Measurements from ENCODE around the gene CCDC124.
"Not testable (repeated sequence)": the region's sequence is repeated elsewhere in the genome, so short reads cannot be mapped to it uniquely, and the experiment has no call there.

Gene CCDC124, protein sequence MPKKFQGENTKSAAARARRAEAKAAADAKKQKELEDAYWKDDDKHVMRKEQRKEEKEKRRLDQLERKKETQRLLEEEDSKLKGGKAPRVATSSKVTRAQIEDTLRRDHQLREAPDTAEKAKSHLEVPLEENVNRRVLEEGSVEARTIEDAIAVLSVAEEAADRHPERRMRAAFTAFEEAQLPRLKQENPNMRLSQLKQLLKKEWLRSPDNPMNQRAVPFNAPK

DNA sequence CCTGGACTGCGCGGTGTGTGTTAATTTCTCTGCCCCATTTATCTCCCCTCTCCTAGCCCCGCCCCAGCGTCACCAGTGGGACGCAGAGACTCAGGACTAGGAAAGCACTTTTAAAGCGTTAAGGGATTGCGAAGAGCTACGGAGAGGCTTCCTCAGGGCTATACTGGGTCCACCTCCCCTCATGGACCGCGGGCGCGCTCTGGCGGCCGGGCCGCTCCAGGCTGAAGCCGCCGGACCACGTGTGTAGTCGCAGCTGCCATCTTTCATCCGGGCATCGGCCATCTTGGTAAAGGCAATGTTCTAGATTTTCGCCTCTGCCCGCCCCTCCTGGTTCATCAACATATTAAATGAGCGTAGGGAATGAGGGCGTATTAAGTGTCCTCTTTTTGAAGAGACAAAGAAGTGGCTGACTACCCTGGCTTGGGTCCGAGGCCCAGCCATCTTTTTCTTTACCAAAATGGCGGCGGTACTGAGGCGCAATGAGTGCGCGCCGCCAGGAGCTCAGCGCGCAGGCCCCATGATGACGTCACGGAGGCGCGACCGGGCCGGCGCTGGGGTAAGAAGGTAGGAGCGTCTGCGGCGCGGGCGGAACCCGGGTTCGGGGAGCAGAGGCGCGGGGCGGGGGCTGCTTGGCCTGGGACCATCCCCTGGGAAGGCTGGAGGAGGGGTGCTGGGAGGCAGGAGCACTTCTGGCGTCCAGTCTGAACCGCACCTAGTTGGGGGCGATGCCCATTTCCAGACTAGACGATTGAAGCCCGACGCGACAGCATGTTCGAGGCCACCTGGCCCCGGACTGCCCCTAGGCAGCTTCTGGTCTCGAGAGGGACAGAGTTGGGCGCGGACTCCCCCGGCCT lies at the start of gene CCDC124:
Gene CCDC124, plus strand, starts transcription at position 531 of the 854 bp plus-strand sequence. CDS start 3,406 bp downstream, outside the sequence.
- DNase-seq = peak; percentile 80 to 84

DNA sequence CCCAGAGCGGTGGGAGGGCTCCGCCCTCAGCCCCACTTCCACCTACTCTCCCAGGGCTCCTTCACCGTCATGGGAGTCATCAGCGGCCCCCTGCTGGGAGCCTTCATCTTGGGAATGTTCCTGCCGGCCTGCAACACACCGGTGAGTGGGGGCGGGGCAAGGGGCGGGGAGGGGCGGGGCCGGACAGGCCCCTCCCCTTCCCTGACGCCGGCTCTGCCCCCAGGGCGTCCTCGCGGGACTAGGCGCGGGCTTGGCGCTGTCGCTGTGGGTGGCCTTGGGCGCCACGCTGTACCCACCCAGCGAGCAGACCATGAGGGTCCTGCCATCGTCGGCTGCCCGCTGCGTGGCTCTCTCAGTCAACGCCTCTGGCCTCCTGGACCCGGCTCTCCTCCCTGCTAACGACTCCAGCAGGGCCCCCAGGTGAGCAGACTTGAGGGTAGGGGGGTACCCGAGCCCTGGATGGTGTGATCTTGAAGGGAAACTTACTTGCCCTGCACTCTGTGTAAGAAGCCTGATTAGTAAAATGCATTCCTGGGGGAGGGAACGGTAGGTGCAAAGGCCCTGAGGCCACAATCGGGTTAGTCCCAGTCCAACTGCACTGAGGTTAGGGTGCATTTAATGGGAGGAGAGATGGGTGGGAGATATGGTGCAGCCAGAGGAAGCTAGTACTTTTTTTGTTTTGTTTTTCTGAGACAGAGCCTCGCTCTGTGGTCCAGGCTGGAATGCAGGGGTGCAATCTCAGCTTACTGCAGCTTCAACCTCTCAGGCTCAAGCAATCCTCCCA lies 49.0 kb upstream of the CCDC124 start:
- DNase-seq = no peak

DNA sequence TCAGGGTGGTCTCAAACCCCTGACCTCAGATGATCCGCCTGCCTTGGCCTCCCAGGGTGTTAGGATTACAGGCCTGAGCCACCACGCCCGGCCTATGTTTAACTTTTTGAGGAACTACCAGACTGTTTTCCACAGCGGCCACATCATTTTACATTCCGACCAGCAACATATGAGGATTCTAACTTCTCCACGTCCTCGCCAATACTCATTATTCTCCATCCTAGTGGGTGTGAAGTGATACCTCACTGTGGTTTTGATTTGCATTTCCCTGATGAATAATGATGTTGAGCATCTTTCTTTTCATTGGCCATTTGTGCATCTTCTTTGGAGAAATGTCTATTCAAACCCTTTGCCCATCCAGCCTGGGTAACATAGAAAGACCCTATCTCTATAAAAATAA lies 46.3 kb upstream of the CCDC124 start:
- DNase-seq = no peak

DNA sequence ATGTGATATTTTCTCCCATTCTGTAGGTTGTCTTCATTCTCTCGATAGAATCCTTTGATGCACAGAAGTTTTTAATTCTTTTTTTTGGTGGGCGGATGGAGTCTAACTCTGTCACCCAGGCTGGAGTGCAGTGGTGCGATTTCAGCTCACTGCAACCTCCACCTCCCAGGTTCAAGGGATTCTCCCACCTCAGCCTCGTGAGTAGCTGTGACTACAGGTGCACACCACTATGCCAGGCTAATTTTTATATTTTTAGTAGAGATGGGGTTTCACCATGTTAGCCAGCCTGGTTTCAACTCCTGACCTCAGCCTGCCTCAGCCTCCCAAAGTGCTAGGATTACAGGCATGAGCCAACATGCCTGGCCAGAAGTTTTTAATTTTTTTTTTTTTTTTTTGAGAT lies 45.6 kb upstream of the CCDC124 start:
- DNase-seq = not testable (repeated sequence)

DNA sequence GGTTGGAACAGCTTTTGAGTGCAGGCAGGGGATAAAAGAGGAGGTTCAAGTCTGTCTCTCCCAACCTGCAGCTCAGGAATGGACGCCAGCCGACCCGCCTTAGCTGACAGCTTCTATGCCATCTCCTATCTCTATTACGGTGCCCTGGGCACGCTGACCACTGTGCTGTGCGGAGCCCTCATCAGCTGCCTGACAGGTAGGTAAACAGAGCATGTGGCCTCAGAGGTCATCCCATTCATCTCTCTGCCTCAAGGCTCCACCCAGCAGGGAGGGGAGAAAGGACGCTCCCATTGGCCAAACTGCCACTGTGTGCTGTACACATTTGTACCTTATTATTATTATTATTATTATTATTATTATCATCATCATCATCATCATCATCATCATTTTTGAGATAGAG lies 44.6 kb upstream of the CCDC124 start:
- DNase-seq = no peak

DNA sequence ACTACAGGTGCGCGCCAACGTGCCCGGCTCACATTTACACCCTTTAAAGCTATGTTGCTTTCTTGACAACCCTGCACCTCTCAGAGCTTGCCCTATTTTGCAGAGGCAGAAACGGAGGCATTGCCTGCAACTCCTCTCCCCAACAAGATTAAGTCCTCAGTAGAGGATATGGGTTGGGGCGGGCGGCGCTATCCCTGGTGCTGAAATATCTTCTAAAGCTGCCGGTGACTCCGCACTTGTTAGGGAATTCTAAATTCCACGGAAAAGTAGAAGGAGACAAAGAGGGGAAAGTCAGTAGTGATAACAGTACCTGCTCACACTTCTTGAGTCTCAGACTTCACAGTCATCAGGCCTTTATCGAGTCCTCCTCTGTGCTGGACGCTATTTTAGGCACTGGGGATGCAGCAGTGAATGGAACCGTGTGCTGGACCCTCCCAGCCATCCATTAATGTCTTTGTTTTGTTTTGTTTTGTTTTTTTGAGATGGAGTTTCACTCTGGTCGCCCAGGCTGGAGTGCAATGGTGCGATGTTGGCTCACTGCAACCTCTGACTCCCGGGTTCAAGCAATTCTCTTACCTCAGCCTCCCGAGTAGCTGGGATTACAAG lies 43.1 kb upstream of the CCDC124 start:
- DNase-seq = no peak

DNA sequence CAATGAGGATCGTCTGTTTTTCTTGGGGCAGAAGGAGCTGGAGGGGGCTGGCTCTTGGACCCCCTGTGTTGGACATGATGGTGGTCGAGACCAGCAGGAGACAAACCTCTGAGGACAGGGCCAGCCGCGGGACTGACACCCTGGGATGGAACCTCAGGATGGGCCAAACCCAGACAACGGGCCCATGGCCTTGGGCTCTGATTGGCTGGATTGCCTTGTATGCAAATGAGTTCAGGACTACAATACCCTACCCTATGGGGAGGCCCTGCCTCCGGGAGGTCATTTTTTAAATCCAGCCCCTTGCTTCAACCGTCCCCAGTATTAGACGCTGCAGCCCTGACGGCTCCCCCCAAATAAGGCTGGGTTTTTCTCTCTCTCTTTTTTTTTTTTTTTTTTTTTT lies 39.0 kb upstream of the CCDC124 start:
- DNase-seq = no peak

DNA sequence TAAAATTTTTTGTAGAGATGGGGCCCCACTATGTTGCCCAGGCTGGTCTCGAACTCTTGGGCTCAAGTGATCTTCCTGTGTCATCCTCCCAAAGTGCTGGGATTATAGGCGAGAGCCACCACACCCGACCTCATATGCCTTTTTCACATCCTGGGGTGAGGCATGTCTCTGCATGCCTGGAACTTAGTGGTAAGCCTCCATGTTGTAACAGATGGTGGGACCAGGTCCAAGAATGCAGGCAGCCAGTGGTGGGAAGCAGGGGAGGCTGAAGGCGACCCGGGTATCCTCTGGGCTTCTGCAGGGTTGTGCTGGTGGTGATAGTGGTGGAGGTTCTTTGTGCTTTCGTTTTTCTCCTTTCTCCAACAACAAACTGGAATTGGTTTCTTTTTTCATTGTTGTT lies 30.1 kb upstream of the CCDC124 start:
- no peak for DNase-seq

DNA sequence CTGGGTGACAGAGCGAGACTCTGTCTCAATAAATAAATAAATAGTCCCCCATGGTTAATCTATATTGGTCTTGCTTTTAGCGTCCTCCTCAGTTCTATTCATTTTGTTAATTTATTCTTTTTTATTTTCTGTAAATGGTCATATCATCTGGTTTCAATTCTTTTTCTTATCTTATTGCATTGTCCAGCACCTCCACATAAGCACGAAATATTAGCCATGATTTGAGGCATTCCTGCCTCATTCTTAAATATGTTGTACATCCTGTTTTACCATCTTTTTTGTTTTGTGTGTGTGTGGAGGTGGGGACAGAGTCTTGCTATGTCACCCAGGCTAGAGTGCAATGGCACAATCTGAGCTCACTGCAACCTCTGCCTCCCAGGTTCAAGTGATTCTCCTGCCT lies 24.6 kb upstream of the CCDC124 start:
- DNase-seq = no peak

DNA sequence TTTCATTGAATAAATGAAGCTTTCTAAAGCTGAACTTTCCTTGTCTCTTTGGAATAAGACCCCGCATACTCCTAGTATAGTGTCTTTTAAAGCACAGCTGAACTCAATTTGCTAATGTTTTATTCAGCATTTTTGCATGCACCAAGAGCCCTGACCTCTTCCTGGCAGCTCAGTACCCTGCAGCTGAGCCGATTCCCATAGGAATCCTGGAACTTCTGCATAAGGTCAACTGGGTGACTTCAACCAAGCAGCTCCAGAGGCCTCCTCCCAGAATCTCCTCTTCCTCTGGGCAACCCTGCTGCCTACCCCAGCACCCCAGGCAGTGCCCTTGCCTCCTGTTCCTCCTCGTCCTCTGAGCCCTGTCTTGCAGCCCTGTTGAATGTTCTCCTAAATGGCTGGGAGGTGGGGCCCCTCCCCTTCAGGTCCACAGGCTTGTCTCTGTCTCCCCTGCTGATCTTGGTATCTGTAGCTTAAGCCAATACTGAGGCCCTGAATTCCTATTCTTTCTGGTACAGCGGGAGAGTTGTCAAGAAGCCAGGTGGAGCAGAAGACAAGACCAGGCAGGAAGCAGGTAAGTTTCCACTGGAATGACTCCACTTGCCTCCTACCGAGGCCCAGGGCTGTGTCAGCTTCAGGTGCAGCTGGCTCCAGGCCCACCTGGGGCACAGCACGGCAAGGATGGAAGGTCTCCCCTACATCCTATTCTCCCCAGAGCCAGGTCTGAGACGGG lies 23.6 kb upstream of the CCDC124 start:
- DNase-seq = no peak

DNA sequence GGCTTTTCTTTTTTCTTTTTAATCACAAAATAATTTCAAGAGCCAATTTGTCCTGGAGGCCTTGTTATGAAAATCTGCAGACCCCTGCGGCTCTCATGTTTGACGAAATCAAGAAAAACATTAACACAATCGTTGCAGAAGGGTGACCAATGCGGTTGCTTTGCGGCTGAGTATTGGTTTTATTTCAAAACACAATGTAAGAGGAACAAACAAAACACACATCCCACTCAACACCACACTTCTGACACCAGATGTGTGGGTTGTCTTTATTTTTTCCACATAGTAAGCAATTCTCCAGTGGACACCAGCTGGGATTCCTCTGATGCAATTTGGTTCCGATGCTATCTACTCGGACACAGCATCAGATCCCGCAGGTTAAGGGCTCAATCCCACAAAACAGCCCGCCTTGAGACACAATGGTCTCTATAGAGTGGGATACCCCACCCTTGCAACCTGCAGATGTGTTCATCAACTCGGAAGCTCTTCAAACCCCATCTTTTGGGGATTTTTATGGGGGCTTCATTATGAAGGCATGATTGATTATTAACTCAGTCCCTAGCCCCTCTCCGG lies 21.9 kb upstream of the CCDC124 start:
- DNase-seq = no peak

DNA sequence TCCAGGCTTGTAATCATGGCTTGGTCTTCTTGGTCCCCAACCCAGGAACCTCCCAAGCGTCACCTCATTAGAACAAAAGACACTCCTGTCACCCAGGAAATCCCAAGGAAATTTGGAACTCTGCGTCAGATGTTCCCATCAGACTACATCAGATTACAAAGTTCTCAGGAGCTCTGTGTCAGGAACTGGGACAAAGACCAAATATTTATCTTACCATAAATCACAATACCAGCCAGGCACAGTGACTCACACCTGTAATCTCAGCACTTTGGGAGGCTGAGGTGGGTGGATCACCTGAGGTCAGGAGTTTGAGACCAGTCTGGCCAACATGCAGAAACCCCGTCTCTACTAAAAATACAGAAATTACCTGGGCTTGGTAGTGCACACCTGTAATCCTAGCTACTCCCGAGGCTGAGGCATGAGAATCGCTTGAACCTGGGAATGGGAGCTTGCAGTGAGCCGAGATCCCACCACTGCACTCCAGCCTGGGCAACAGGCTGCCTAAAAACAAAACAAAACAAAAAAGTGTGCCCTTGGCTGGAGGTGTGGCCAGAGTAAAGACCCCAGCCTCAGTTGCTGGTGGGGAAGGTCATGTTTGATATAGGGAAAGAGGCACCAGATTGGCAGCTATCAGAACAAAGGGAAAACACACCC lies 16.7 kb upstream of the CCDC124 start:
- no peak for DNase-seq

DNA sequence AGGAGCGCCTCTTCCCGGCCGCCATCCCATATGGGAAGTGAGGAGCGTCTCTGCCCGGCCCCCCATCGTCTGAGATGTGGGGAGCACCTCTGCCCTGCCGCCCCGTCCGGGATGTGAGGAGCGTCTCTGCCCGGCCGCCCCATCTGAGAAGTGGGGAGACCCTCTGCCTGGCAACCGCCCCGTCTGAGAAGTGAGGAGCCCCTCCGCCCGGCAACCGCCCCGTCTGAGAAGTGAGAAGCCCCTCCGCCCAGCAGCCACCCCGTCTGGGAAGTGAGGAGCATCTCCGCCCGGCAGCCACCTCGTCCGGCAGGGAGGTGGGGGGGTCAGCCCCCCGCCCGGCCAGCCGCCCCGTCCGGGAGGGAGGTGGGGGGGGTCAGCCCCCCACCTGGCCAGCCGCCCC lies 14.7 kb upstream of the CCDC124 start:
- not testable (repeated sequence) for DNase-seq

DNA sequence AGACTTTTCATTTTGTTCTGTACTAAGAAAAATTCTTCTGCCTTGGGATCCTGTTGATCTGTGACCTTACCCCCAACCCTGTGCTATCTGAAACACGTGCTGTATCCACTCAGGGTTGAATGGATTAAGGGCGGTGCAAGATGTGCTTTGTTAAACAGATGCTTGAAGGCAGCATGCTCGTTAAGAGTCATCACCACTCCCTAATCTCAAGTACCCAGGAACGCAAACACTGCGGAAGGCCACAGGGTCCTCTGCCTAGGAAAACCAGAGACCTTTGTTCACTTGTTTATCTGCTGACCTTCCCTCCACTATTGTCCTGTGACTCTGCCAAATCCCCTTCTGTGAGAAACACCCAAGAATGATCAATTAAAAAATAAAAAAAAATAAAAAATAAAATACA lies 13.7 kb upstream of the CCDC124 start:
- not testable (repeated sequence) for DNase-seq

DNA sequence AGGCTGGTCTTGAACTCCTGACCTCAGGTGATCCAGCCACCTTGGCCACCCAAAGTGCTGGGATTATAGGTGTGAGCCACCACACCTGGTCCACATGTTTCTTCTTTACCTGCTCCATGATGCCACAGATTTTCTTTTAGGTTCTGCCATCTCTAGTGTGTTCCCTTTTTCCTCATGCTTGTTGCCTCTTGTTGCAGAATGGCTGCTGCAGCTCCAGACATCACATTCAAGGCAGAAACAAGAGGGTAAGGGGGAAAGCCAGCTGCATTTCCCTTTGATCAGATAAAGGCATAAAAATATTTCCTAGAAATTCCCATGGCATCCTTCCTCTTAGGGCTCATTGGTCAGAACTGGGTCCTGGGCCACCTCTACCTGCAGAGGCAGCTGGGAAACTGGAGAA lies 12.3 kb upstream of the CCDC124 start:
- DNase-seq = no peak

DNA sequence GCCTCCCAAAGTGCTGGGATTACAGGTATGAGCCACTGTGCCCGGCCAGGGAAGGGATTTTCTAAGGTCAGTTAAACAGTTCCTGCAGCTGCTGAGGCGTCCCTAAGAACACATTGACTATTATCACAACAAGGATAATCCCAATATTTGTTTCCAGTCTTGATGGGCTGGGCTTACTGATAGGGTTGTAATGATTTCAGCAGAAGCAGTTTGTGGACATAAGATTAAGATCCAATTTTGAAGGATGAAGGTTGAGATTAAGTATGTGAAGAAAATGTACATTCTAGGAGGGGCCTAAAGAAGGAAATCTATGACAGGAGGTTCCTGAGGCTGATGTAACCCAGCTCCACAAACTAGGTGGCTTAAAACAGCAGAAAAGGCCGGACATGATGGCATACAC lies 10.7 kb upstream of the CCDC124 start:
- DNase-seq = no peak

DNA sequence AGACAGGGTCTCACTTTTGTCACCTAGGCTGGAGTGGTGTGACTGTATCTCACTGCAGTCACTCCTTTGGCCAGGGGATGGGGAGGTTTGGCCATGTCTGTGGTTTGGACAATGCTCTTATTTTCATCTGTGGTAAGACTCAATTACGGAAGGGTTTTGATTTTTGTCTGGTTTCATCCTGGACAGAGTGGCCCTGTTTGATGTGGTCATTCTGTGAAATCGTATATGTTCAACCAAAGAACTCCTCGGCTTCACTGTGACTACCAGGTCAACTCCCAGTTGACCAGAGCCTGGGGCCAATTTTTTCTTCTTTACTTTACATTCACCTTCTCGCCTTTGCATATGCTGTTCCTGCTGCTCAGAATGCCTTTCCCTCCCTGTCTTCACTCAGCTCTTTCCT lies 6.8 kb upstream of the CCDC124 start:
- no peak for DNase-seq

DNA sequence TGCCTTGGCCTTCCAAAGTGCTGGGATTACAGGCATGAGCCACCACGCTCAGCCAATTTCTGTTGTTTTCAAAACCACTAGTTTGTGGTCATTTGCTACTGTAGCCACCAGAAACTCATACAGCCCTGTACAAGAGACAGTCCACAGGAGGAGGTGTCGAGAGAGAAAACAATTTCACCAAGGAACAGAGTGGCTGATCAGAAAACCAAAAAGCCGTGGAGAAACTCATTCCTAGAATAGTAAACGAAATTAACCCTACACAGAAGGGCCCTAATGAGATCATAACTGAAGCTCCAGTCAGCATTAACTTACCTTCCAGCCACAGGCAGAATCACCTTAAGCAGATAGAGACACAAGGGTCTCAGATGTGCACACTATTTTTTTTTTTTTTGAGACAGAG lies 3.8 kb upstream of the CCDC124 start:
- no peak for DNase-seq

DNA sequence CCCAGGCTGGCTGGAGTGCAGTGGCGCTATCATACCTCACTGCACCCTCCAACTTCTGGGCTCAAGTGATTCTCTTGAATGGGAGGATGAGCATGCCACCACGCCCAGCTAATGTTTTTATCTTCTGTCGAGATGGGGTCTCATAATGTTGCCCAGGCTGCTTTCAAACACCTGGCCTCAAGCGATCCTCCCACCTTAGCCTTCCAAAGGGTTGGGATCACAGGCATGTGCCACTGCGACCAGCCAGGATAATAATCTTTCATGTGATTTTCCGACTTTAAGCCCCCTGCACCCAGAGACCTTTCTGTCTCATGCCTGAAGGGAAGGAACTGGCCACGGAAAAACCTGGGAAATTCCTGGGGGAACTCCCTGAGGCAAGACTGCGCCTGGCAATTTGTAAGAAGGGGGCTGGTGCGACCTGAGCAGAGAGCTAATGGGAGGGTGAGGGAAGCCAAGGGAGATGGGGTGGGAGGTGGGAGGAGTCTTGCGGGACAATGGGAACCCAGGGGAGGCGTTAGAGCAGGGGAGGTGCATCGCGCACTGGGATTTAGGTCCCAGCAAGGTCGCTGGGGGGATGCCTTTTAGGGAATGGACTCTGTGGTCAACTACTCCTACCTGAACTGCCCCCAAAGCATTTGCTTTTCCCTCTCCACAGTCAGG lies 1.2 kb upstream of the CCDC124 start:
- peak in 1 of 2 experiments; percentile 31 for DNase-seq

DNA sequence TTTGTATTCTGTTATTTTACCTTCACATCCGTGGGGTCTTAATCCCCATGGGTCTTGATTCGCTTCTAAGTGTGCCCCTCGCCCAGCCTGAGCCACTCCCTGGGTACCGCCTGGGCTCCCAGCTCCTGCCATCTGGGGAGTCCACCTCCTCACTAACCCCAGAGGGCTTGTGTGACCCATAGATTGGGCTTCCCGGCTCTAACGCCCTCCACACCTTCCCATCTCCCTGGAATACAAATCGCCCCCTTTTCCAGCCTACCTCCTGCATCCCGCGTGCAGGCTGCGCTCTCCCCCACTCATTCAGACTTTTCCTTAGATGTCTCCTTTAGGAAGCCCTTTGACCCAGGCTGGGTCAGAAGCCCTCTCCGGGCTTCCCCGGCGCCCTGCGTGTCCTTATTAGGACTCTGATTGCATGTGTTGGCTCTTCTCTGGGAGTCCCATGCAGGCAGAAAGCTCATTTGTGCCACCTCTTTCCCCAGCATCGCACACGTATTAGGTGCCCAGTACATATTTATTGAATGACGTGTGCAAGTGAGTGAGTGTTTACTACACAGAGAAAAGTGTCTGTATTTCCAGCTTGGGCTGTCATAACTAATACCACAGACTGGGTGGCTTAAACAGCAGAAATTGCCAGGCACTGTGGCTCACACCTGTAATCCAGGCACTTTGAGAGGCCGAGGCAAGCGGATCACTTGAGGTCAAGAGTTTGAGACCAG lies 757 bp downstream of the CCDC124 start:
- DNase-seq = no peak

All from NCI-H526 (cell line).